Peyer's patch (tissue), 4 donors: Measurements from ENCODE around the gene PRRT3. TPM values are rescaled to one million over a fixed set of nuclear protein-coding genes. Genes with fewer than 3 reads are reported as not detected.

Experiments
- DNase-seq, 3 donors: peaks; one replicate each; pipeline ENCODE4 v3.0.0-alpha.2; 2017 to 2019
- H3K27ac ChIP-seq, 4 donors: fragments of 200-600 bp; sonication (generic); one replicate each; pipeline ENCODE4 v1.5.1; 2016 to 2019
- H3K27me3 ChIP-seq, 2 donors: fragments of 200-600 bp; sonication (generic); one replicate each; pipeline ENCODE4 v1.5.1; 2019
- H3K36me3 ChIP-seq, 3 donors: fragments of 200-600 bp; sonication (generic); one replicate each; pipeline ENCODE4 v1.5.1; 2016 to 2019
- H3K4me1 ChIP-seq, 4 donors: fragments of 200-600 bp; sonication (generic); one replicate each; pipeline ENCODE4 v1.5.1; 2016 to 2019
- H3K4me3 ChIP-seq, 4 donors: fragments of 200-600 bp; sonication (generic); 1 replicate in 3 of 4; 2 replicates in 1 of 4; pipeline ENCODE4 v1.5.1; 2016 to 2019; ENCODE audit warnings: mild to moderate bottlenecking in 1 of 4
- H3K9me3 ChIP-seq, 4 donors: fragments of 200-600 bp; sonication (generic); one replicate each; pipeline ENCODE4 v1.5.1; 2016 to 2019; ENCODE audit warnings: mild to moderate bottlenecking in 1 of 4
- POLR2A ChIP-seq, 2 donors: fragments of 450-650 bp; IDR thresholded peaks; one replicate each; pipeline ENCODE4 v1.5.1; 2017; ENCODE audit warnings: antibody characterized with exemption in 2 of 2, mild to moderate bottlenecking in 2 of 2, moderate library complexity in 2 of 2
- total RNA-seq, 4 donors: library from RNA; depleted of rRNA; stranded (reverse); fragments of >200 nt; gene quantifications; one replicate each; pipeline ENCODE4 v1.1.0, GENCODE V29; 2016
- TF ChIP-seq, protein P1 (sequence below), 6 experiments: fragments of 450-650 bp in 4 of 6; fragments of 200-600 bp in 2 of 6; sonication (generic) in 1 of 6; IDR thresholded peaks; one replicate each; pipeline ENCODE4 v1.5.1; 2017 to 2019; ENCODE audit warnings: antibody characterized with exemption in 6 of 6, mild to moderate bottlenecking in 3 of 6, moderate library complexity in 1 of 6

Gene PRRT3
- total RNA-seq, 4 donors from 2014 or later, result 1.9 to 13.2 (median 3.6) TPM

GRCh38 chr3:9912294-9912935 is 39.8 kb downstream of the PRRT3 start:
- Histone ChIP-seq H3K27ac (no peak overlapping the region), H3K9me3 (no peaks in the 10 kb centered on the region), H3K36me3 (peaks cover 0 to 30% (median 0%) of the 10 kb centered on the region in 3 donors), H3K4me3 (no peak overlapping the region), H3K4me1 (peaks cover 3 to 51% (median 15%) of the 10 kb centered on the region in 4 donors), H3K27me3 (no peaks in the 10 kb centered on the region)
- DNase-seq, result no peak
- TF ChIP-seq, protein P1, sequence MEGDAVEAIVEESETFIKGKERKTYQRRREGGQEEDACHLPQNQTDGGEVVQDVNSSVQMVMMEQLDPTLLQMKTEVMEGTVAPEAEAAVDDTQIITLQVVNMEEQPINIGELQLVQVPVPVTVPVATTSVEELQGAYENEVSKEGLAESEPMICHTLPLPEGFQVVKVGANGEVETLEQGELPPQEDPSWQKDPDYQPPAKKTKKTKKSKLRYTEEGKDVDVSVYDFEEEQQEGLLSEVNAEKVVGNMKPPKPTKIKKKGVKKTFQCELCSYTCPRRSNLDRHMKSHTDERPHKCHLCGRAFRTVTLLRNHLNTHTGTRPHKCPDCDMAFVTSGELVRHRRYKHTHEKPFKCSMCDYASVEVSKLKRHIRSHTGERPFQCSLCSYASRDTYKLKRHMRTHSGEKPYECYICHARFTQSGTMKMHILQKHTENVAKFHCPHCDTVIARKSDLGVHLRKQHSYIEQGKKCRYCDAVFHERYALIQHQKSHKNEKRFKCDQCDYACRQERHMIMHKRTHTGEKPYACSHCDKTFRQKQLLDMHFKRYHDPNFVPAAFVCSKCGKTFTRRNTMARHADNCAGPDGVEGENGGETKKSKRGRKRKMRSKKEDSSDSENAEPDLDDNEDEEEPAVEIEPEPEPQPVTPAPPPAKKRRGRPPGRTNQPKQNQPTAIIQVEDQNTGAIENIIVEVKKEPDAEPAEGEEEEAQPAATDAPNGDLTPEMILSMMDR (IDR thresholded peaks at IDR 0.05), result no peak
- TF ChIP-seq POLR2A (IDR thresholded peaks at IDR 0.05), result no peak

DNA sequence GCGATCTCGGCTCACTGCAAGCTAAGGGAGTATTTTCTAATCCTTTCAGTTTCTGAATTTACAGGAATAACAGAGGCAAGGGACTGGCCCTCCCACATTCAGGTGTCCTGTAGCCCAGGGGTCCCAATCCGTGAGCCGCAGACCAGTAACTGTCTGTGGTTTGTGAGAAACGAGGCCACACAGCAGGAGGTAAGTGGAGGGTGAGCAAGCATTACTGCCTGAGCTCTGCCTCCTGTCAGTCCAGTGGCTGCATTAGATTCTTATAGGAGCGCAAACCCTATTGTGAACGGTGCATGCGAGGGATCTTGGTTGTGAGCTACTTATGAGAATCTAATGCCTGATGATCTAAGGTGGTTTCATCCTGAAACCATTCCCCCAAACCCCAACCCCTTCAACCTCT is 40.3 kb downstream of the PRRT3 start:
- Histone ChIP-seq H3K4me1 (peaks cover 3 to 50% (median 15%) of the 10 kb centered on the region in 4 donors), H3K4me3 (no peak overlapping the region), H3K27ac (no peak overlapping the region), H3K36me3 (peaks cover 0 to 33% (median 0%) of the 10 kb centered on the region in 3 donors), H3K9me3 (no peaks in the 10 kb centered on the region), H3K27me3 (no peaks in the 10 kb centered on the region)
- TF ChIP-seq, protein P1 (IDR thresholded peaks at IDR 0.05), result no peak
- TF ChIP-seq POLR2A (IDR thresholded peaks at IDR 0.05), result no peak
- DNase-seq, result no peak

DNA sequence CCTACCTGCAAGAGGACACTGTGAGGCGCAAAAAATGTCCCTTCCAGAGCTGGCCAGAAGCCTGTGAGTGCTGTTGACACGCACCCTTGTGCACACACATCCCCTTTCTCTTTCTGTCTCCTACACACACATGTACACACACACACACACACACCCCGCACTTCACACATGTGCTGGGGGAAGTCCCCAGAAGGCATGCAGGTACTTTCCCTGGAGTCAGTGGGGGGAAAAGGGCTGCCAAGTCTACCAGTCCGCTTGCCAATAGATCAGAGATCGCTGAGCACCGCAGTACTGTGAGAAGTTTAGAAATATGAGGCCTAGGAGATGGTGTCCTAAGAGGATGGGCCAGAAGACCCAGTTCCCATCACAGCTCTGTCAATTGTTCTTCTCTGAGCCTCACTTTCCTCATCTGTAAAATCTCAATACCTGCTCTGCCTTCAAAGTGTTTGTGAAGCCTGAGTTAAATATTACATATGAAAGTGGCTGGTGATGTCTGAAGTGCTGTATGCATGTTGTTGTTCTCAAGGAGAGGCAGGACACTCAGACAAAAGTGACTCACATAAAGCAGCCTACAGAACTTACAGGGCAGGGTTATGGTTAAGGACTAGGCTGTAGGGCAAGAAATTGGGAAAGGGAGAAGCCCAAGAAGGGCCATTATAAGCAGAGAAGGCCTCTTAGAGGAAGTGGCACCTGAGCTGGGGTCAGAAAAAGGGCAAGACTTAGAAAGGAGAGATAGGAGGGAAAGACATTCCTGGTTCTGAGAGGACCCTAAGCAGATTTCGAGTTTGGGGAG is 42.8 kb downstream of the PRRT3 start:
- Histone ChIP-seq H3K4me1 (peaks cover 0 to 27% (median 1%) of the 10 kb centered on the region in 4 donors), H3K36me3 (peaks cover 0 to 36% (median 0%) of the 10 kb centered on the region in 3 donors), H3K9me3 (no peaks in the 10 kb centered on the region), H3K4me3 (no peak overlapping the region), H3K27ac (no peak overlapping the region), H3K27me3 (no peaks in the 10 kb centered on the region)
- no peak for DNase-seq
- no peak for TF ChIP-seq POLR2A (IDR thresholded peaks at IDR 0.05)
- TF ChIP-seq, protein P1 (IDR thresholded peaks at IDR 0.05), result no peak

DNA sequence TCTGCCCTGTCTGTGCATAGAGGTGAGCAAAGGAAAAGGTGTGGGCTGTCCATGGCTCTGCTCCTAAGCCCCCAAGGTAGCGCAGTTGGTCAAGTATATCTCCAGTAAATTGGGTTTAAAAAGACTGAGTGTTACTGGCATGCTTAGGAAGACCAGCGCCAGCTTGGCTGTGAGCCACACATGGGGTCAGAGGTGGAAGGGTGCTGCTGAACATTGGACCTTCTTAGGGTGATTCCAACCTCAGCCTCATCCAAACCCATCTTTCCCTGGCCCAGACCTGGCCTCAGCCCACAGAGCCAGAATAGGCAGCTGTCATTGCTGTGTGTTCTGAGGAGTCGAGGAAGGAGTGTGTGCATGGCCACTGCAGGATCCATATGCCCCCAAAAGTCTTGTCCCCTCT is 43.9 kb downstream of the PRRT3 start:
- Histone ChIP-seq H3K4me3 (no peak overlapping the region), H3K27ac (peak overlapping the region in 1 of 4 donors; percentile 50), H3K36me3 (peaks cover 0 to 36% (median 0%) of the 10 kb centered on the region in 3 donors), H3K4me1 (peaks cover 0 to 23% (median 0%) of the 10 kb centered on the region in 4 donors), H3K27me3 (no peaks in the 10 kb centered on the region), H3K9me3 (no peaks in the 10 kb centered on the region)
- peak in 1 of 3 donors; percentile 62 for DNase-seq
- TF ChIP-seq, protein P1 (IDR thresholded peaks at IDR 0.05), result no peak
- no peak for TF ChIP-seq POLR2A (IDR thresholded peaks at IDR 0.05)

- TF ChIP-seq POLR2A (IDR thresholded peaks at IDR 0.05), result no peak
- TF ChIP-seq, protein P1 (IDR thresholded peaks at IDR 0.05), result no peak
- Histone ChIP-seq H3K27ac (no peak overlapping the region), H3K36me3 (peaks cover 0 to 31% (median 0%) of the 10 kb centered on the region in 3 donors), H3K9me3 (no peaks in the 10 kb centered on the region), H3K27me3 (no peaks in the 10 kb centered on the region), H3K4me3 (no peak overlapping the region), H3K4me1 (peaks cover 0 to 16% (median 3%) of the 10 kb centered on the region in 4 donors)
- no peak for DNase-seq
Measured at GRCh38 chr3:9906480-9906879, 45.7 kb downstream of the PRRT3 start.
